CD8-positive, alpha-beta memory T cell (primary cell): ENCODE data around the gene FCMR. TPM values are rescaled to one million over a fixed set of nuclear protein-coding genes. Genes with fewer than 3 reads are reported as not detected.

Experiments used
- CTCF ChIA-PET: fragments of 350-600 bp; sonication (Branson Sonifier 250); formaldehyde crosslinking; loops from one replicate; lab custom pipeline; 2021; ENCODE audit warnings: antibody characterized with exemption; lab: Charles Lee
- POLR2A ChIA-PET: fragments of 350-600 bp; sonication (Branson Sonifier 250); formaldehyde crosslinking; loops from one replicate; lab custom pipeline; 2021; ENCODE audit warnings: antibody characterized with exemption; lab: Charles Lee
- DNase-seq, 5 donors: peaks; one replicate each; pipeline versions ENCODE4 v3.0.0 to v3.0.0-alpha.2; 2020 to 2022; ENCODE audit warnings: mixed read lengths in 1 of 5
- H3K27ac ChIP-seq: one replicate; pipeline ENCODE4 v1.7.0; 2013; ENCODE audit warnings: low read depth, mild to moderate bottlenecking, low read length, moderate library complexity
- H3K27me3 ChIP-seq: 2 replicates; pipeline ENCODE4 v1.7.0; 2013; ENCODE audit warnings: low read length, mild to moderate bottlenecking; ENCODE audit not compliant: insufficient read depth, poor library complexity, severe bottlenecking
- H3K36me3 ChIP-seq: 2 replicates; pipeline ENCODE4 v1.7.0; 2013; ENCODE audit warnings: mild to moderate bottlenecking, low read length, moderate library complexity; ENCODE audit not compliant: insufficient read depth
- H3K4me1 ChIP-seq: 2 replicates; pipeline ENCODE4 v1.7.0; 2013; ENCODE audit warnings: mild to moderate bottlenecking, low read length, moderate library complexity; ENCODE audit not compliant: insufficient read depth
- H3K4me3 ChIP-seq: 2 replicates; pipeline ENCODE4 v1.7.0; 2013; ENCODE audit warnings: mild to moderate bottlenecking, low read length
- H3K9me3 ChIP-seq: 2 replicates; pipeline ENCODE4 v1.7.0; 2013; ENCODE audit warnings: mild to moderate bottlenecking, low read length
- H3K27ac Mint-ChIP-seq, 8 donors: one replicate each; pipeline ENCODE4 v1.8.0; 2020 to 2021; ENCODE audit warnings: mixed read lengths in 8 of 8, mild to moderate bottlenecking in 6 of 8, inconsistent platforms in 3 of 8, moderate library complexity in 3 of 8
- H3K27me3 Mint-ChIP-seq, 2 donors: one replicate each; pipeline ENCODE4 v1.8.0; 2020 to 2021; ENCODE audit warnings: mixed read lengths in 2 of 2, mild to moderate bottlenecking in 1 of 2, moderate library complexity in 1 of 2
- H3K36me3 Mint-ChIP-seq, 3 donors: one replicate each; pipeline ENCODE4 v1.8.0; 2020 to 2021; ENCODE audit warnings: mixed read lengths in 3 of 3, inconsistent platforms in 1 of 3, mild to moderate bottlenecking in 1 of 3
- H3K4me1 Mint-ChIP-seq, 3 donors: one replicate each; pipeline ENCODE4 v1.8.0; 2020 to 2021; ENCODE audit warnings: mixed read lengths in 3 of 3, inconsistent platforms in 1 of 3, mild to moderate bottlenecking in 1 of 3
- H3K4me3 Mint-ChIP-seq, 7 donors: one replicate each; pipeline ENCODE4 v1.8.0; 2020 to 2021; ENCODE audit warnings: mixed read lengths in 7 of 7, mild to moderate bottlenecking in 6 of 7, moderate library complexity in 4 of 7, inconsistent platforms in 2 of 7
- H3K9me3 Mint-ChIP-seq, 5 donors: one replicate each; pipeline ENCODE4 v1.8.0; 2020 to 2022; ENCODE audit warnings: mixed read lengths in 5 of 5, mild to moderate bottlenecking in 3 of 5, moderate library complexity in 2 of 5, inconsistent platforms in 1 of 5
- polyA plus RNA-seq: library from polyadenylated mRNA; unstranded; fragments of 300-500 nt; fragmentation: Illumina TruSeq; gene quantifications from one replicate; pipeline ENCODE4 v1.2.3, GENCODE V29; 2021
- total RNA-seq, 2 experiments: library from RNA; stranded (reverse); gene quantifications; one replicate each; pipeline ENCODE4 v1.2.3, GENCODE V29; 2021

The FCMR gene
- total and polyA plus RNA-seq, 3 experiments from 2014 or later = 75.1 to 574 (median 75.6) TPM

DNA sequence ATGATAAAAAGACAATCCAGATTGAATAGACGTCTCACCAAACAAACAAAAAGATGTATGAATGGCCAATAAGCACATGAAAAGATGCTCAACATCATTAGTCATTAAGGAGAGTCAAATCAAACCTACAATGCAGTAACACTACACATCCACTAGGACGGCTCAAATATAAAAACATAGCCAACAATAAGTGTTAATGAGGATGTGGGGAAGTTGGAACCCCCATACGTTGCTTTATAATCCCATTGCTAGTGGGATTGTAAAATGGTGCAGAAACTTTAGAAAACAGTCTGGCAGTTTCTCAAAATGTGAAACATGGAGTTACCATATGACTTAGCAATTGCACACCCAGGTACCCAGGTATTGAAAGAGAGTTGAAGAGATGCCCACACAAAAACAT is 39.2 kb downstream of the FCMR start:
- no peak overlapping the region for H3K4me3 ChIP-seq
- Mint-ChIP-seq H3K36me3 (peaks cover 1 to 15% (median 2%) of the 10 kb centered on the region in 3 donors), H3K4me3 (no peak overlapping the region), H3K27me3 (peaks cover 0 to 4% of the 10 kb centered on the region in 2 donors), H3K9me3 (peaks cover 12 to 20% (median 18%) of the 10 kb centered on the region in 5 donors), H3K27ac (no peak overlapping the region), H3K4me1 (no peaks in the 10 kb centered on the region)
- DNase-seq = no peak
- H3K9me3 ChIP-seq = peaks cover 7% of the 10 kb centered on the region
- ChIA-PET CTCF (no interaction called here), POLR2A (no interaction called here)
- no peaks in the 10 kb centered on the region for H3K4me1 ChIP-seq
- H3K27me3 ChIP-seq = no peaks in the 10 kb centered on the region
- no peak overlapping the region for H3K27ac ChIP-seq
- H3K36me3 ChIP-seq = no peaks in the 10 kb centered on the region

DNA sequence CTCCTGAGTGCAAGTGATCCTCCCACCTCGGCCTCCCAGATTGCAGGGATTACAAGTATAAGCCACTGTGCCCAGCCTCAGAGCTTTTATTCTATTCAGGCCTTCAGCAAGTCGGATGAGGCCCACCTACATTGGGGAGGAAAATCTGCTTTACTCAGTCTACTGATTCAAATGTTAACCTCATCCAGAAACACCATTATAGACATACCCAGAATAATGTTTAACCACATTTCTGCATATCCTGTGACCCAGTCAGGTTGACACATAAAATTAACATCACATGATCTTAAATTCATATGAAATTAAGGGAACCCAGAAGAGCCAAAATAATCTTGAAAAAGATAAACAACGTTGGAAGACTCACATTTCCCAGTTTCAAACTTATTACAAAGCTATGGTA is 41.4 kb downstream of the FCMR start:
- H3K36me3 ChIP-seq = no peaks in the 10 kb centered on the region
- peaks cover 22 to 34% (median 33%) of the 10 kb centered on the region in 5 donors for H3K9me3 Mint-ChIP-seq
- H3K4me3 Mint-ChIP-seq = no peak overlapping the region
- H3K27me3 ChIP-seq = no peaks in the 10 kb centered on the region
- peaks cover 7% of the 10 kb centered on the region for H3K9me3 ChIP-seq
- no peaks in the 10 kb centered on the region for H3K4me1 ChIP-seq
- peaks cover 0 to 10% of the 10 kb centered on the region in 2 donors for H3K27me3 Mint-ChIP-seq
- no peak for DNase-seq
- no peak overlapping the region for H3K27ac ChIP-seq
- peaks cover 4 to 38% (median 4%) of the 10 kb centered on the region in 3 donors for H3K36me3 Mint-ChIP-seq
- POLR2A ChIA-PET = no interaction called here
- H3K27ac Mint-ChIP-seq = no peak overlapping the region
- H3K4me1 Mint-ChIP-seq = no peaks in the 10 kb centered on the region
- CTCF ChIA-PET = interaction anchor here (1.2 to 1.5 kb wide), 2 partner anchors 31 to 53 kb away, joined by 3 to 4 read pairs; no protein-coding TSS in a partner anchor
- H3K4me3 ChIP-seq = no peak overlapping the region

DNA sequence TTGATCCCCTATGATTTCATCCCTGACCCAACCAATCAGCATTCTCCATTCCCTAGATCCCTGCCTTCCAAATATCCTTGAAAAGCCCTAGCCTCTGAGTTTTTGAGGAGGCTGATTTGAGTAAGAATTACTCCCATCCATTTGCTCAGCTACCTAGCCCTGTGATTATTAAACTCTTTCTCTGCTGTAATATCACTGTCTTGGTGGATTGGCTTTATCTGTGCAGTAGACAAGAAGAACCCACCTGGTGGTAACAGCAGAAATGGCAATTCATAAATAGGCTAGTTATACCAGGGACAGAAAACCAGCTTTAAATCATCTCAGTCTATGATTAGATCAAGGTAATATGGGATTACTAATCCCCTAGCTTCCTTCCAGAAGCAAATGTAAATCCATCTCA is 43.3 kb downstream of the FCMR start:
- peaks cover 4 to 44% (median 4%) of the 10 kb centered on the region in 3 donors for H3K36me3 Mint-ChIP-seq
- no peak overlapping the region for H3K4me3 Mint-ChIP-seq
- Histone ChIP-seq H3K27ac (no peak overlapping the region), H3K4me3 (no peak overlapping the region), H3K27me3 (no peaks in the 10 kb centered on the region), H3K36me3 (no peaks in the 10 kb centered on the region), H3K9me3 (peaks cover 7% of the 10 kb centered on the region), H3K4me1 (no peaks in the 10 kb centered on the region)
- no peak for DNase-seq
- no peaks in the 10 kb centered on the region for H3K4me1 Mint-ChIP-seq
- ChIA-PET CTCF (no interaction called here), POLR2A (no interaction called here)
- no peak overlapping the region for H3K27ac Mint-ChIP-seq
- peaks cover 27 to 38% (median 36%) of the 10 kb centered on the region in 5 donors for H3K9me3 Mint-ChIP-seq
- peaks cover 0 to 10% of the 10 kb centered on the region in 2 donors for H3K27me3 Mint-ChIP-seq

DNA sequence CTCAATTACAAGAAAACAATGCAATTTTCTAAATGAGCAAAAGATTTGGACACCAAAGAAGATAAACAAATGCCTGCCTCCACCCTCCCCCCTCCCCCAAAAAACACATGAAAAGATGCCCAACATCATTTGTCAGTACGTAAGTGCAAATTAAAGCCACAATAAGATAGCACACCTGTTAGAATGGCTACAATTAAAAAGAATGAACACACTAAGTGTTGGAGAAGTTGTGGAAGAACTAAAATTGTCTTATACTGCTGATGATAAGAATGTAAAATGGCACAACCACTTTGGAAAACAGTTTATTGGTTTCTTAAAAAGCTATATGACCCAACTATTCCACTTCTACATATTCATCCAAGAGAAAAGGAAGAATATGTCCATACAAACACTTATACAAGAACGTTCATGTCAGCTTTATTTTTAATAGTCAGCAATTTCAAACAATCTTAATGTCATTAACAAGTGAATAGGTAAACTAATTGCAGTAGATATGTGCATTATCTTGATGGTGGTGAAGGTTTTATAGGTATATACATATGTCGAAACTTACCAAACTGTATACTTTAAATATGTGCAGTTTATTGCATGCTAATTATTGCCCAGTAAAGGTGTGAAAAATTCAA is 45.9 kb downstream of the FCMR start:
- H3K27ac ChIP-seq = no peak overlapping the region
- H3K4me1 Mint-ChIP-seq = no peaks in the 10 kb centered on the region
- H3K4me1 ChIP-seq = no peaks in the 10 kb centered on the region
- ChIA-PET POLR2A (interaction anchor here (0.5 kb wide), 1 partner anchor 252 kb away, joined by 3 read pairs; no protein-coding TSS in a partner anchor), CTCF (no interaction called here)
- no peaks in the 10 kb centered on the region for H3K36me3 ChIP-seq
- H3K36me3 Mint-ChIP-seq = peaks cover 4 to 66% (median 6%) of the 10 kb centered on the region in 3 donors
- no peak overlapping the region for H3K4me3 Mint-ChIP-seq
- H3K9me3 ChIP-seq = peaks cover 7% of the 10 kb centered on the region
- H3K27ac Mint-ChIP-seq = no peak overlapping the region
- peaks cover 28 to 43% (median 38%) of the 10 kb centered on the region in 5 donors for H3K9me3 Mint-ChIP-seq
- peaks cover 0 to 10% of the 10 kb centered on the region in 2 donors for H3K27me3 Mint-ChIP-seq
- no peak overlapping the region for H3K4me3 ChIP-seq
- DNase-seq = no peak
- no peaks in the 10 kb centered on the region for H3K27me3 ChIP-seq

DNA sequence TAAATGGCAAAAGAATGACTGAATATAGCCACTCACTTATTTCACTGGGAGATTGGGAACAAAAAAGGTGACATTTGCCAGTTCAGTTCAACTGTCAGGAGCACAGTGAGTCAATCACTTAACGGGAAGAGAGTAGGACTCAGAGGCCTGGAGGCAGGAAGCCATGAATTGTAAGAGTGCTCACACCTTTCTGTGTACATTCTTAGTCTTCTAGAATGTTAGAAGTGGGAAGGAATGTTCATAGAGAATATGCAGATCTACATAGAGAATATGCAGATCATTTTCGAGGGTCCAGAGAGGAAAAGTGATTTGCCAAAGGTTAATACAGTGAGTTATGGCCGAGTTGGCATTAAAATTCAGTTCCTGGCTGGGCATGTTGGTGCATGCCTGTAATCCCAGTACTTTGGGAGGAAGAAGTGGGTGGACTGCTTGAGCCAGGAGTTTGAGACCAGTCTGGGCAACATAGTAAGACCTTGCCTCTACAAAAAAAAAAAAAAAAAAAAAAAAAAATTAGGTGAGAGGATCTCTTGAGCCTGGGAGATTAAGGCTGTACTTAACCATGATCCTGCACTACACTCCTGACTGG is 48.0 kb downstream of the FCMR start:
- peaks cover 3 to 65% (median 6%) of the 10 kb centered on the region in 3 donors for H3K36me3 Mint-ChIP-seq

DNA sequence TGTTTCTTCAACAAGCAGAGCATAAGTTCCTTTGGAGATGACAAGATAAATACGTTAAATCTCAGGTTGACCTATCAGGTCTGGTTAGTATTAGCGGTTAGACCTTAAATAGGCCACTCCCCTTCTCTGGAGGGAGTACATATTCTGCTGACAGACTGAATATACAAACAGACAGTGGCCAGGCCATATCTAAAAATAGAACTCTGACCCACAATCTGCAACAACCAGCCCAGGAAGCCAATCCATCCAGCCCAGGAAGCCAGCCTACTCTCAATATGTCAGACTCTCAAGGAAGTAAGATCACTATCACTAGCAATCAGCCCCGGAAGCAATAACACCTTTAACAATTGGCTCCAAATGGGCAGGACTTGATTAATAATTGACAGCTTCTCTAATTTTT is 49.6 kb downstream of the FCMR start:
- H3K4me3 ChIP-seq = no peak overlapping the region
- Mint-ChIP-seq H3K36me3 (peaks cover 3 to 53% (median 6%) of the 10 kb centered on the region in 3 donors), H3K9me3 (peaks cover 14 to 22% (median 17%) of the 10 kb centered on the region in 5 donors), H3K27ac (no peak overlapping the region), H3K27me3 (peaks cover 0 to 16% of the 10 kb centered on the region in 2 donors), H3K4me3 (no peak overlapping the region), H3K4me1 (no peaks in the 10 kb centered on the region)
- H3K27me3 ChIP-seq = no peaks in the 10 kb centered on the region
- H3K36me3 ChIP-seq = no peaks in the 10 kb centered on the region
- ChIA-PET CTCF (interaction anchor here (0.8 to 1.2 kb wide), 2 partner anchors 23 to 138 kb away, joined by 3 to 4 read pairs; no protein-coding TSS in a partner anchor), POLR2A (no interaction called here)
- H3K27ac ChIP-seq = no peak overlapping the region
- no peaks in the 10 kb centered on the region for H3K4me1 ChIP-seq
- DNase-seq = no peak
- H3K9me3 ChIP-seq = no peaks in the 10 kb centered on the region

More for the DNA sequence above, 48.0 kb downstream of the FCMR start:
- ChIA-PET POLR2A (no interaction called here), CTCF (interaction anchor here (1.3 kb wide), 1 partner anchor 9 kb away, joined by 7 read pairs; the partner anchor contains the start of gene IL20)
- Mint-ChIP-seq H3K27me3 (peaks cover 0 to 16% of the 10 kb centered on the region in 2 donors), H3K9me3 (peaks cover 23 to 36% (median 29%) of the 10 kb centered on the region in 5 donors), H3K27ac (no peak overlapping the region), H3K4me1 (no peaks in the 10 kb centered on the region), H3K4me3 (no peak overlapping the region)
- H3K27ac ChIP-seq = no peak overlapping the region
- H3K4me3 ChIP-seq = no peak overlapping the region
- no peak for DNase-seq
- no peaks in the 10 kb centered on the region for H3K27me3 ChIP-seq
- H3K36me3 ChIP-seq = no peaks in the 10 kb centered on the region
- H3K9me3 ChIP-seq = peaks cover 7% of the 10 kb centered on the region
- no peaks in the 10 kb centered on the region for H3K4me1 ChIP-seq

DNA sequence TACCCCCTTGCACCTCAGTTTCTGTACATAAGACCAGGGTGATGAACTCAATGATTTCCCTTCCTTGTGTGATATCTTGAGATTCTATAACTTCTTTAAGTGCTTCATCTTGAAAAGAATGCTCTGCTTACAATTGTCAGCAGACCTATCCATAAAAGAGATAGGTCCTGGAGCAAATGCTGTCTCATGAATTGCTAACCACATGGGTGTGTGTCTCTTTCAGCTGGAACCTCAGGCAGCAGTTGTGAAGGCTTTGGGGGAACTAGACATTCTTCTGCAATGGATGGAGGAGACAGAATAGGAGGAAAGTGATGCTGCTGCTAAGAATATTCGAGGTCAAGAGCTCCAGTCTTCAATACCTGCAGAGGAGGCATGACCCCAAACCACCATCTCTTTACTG is 53.5 kb downstream of the FCMR start:
- Mint-ChIP-seq H3K9me3 (peaks cover 0 to 8% (median 5%) of the 10 kb centered on the region in 5 donors), H3K27ac (no peak overlapping the region), H3K4me1 (peaks cover 0 to 5% (median 2%) of the 10 kb centered on the region in 3 donors), H3K4me3 (no peak overlapping the region), H3K36me3 (peaks cover 0 to 26% (median 4%) of the 10 kb centered on the region in 3 donors), H3K27me3 (peaks cover 4 to 15% of the 10 kb centered on the region in 2 donors)
- H3K4me1 ChIP-seq = no peaks in the 10 kb centered on the region
- H3K9me3 ChIP-seq = no peaks in the 10 kb centered on the region
- ChIA-PET POLR2A (no interaction called here), CTCF (interaction anchor here (1.5 kb wide), 1 partner anchor 65 kb away, joined by 7 read pairs; no protein-coding TSS in a partner anchor)
- no peak overlapping the region for H3K27ac ChIP-seq
- no peak overlapping the region for H3K4me3 ChIP-seq
- H3K27me3 ChIP-seq = no peaks in the 10 kb centered on the region
- H3K36me3 ChIP-seq = no peaks in the 10 kb centered on the region
- no peak for DNase-seq

DNA sequence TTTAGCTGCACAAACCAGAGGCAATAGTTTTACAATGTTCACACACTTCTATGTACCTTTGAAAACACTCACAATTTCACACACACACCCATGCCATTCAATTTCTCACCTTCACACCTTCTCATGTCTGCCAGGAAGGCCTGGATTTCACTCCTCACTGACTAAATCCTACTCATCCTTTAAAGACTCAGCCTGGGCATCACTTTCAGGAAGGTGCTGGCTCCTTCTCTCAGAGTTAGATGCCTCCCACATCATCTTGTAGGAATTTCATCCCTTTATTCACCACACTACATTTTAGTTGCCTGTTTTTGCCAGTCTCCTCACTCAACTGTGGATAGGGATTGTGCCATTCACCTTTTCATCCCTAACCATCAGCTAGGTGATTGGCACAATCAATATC is 54.0 kb downstream of the FCMR start:
- Mint-ChIP-seq H3K4me1 (peaks cover 0 to 5% (median 2%) of the 10 kb centered on the region in 3 donors), H3K9me3 (peaks cover 0 to 8% (median 5%) of the 10 kb centered on the region in 5 donors), H3K27ac (no peak overlapping the region), H3K36me3 (peaks cover 0 to 21% (median 4%) of the 10 kb centered on the region in 3 donors), H3K4me3 (no peak overlapping the region), H3K27me3 (peaks cover 8 to 15% of the 10 kb centered on the region in 2 donors)
- Histone ChIP-seq H3K4me1 (no peaks in the 10 kb centered on the region), H3K9me3 (no peaks in the 10 kb centered on the region), H3K27ac (no peak overlapping the region), H3K27me3 (no peaks in the 10 kb centered on the region), H3K36me3 (no peaks in the 10 kb centered on the region), H3K4me3 (no peak overlapping the region)
- DNase-seq = no peak
- POLR2A ChIA-PET = no interaction called here
- CTCF ChIA-PET = interaction anchor here (1.0 to 1.5 kb wide), 2 partner anchors 44 to 66 kb away, joined by 4 to 7 read pairs; no protein-coding TSS in a partner anchor
